GM18870 (cell line): ENCODE data around the gene ZNF407.
"Not testable (repeated sequence)": the region's sequence is repeated elsewhere in the genome, so short reads cannot be mapped to it uniquely, and the experiment has no call there.

Experiments
- ATAC-seq: cut with Tn5 transposase; IDR thresholded peaks from one replicate; pipeline ENCODE4 v1.9.1; 2021; ENCODE audit warnings: moderate library complexity; ENCODE audit not compliant: unreplicated experiment

The ZNF407 gene

DNA sequence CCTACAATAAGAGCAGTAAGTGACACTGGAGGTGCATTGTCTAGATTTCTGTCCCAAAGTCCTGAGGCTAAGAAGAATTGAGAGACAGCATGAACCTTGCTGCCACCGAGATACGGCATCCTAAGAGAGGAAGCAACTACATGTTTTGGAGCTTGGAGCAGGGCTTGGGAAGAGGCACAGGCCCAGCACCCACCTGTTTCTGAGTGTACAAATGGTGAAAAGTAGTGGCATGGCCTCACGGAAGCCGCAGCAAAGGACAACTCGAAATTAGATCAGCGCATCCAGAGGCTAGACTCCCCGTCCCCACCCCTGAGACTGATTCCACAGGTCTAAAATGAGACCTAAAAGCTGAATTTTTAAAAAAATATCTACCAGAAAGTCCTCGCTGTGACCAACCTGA, 483.8 kb downstream of the ZNF407 start:
- no peak for ATAC-seq

DNA sequence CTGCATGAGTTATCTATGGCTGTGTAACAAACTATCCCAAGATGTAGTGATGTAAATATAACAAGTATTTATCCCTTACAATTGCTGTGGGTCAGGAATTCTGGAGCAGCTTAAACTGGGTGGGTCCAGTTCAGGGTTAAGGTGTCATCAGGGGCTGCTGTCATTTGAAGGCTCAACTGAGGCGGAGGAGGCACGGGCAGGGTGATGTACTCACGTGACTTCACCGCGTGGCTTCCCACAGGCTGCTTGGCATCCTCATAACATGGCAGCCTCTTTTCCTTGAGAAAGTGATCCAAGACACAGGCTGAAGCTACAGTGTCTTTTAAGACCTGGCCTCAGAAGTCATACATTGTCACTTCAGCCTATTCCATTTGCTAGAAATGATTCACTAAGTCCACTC, 485.5 kb downstream of the ZNF407 start:
- ATAC-seq, result no peak

DNA sequence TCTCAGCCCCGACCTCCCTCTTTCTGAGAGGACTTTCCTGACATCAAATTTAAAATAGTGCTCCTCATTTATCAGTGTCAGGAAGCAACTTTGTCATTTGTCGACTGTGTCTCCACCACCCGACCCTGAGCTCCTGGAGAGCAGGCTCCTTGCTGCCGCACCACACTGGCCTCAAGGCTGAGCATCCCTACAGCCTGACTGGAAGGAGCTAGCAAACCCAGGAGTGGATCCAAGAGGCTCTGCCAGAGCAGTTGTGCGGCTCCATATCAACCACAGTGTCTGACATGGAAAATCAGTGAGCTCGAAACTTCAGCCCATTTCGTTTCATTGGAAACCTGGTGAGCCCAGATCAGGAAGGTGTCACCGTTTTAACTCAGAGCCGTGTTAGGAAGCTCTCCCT, 486.1 kb downstream of the ZNF407 start:
- ATAC-seq, result no peak

DNA sequence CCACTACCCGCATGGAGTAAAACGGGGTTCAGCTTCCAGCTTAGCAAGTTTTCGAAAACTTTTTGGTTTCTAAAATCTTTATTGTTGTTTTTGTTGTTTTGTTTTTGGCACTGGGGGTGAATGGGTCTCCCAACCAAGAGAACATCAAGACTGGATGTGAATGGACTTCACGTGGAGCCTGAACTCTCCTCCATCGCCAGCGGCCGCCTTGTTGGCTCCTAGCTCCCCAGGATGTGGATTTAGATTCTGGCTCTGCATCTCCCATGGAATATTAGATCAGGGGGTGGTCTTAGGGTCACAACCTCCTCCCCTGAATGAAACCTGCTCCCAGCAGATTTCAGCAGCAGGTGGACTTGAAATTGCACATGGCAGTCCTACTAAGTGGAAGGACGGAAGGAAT, 488.0 kb downstream of the ZNF407 start:
- not testable (repeated sequence) for ATAC-seq

DNA sequence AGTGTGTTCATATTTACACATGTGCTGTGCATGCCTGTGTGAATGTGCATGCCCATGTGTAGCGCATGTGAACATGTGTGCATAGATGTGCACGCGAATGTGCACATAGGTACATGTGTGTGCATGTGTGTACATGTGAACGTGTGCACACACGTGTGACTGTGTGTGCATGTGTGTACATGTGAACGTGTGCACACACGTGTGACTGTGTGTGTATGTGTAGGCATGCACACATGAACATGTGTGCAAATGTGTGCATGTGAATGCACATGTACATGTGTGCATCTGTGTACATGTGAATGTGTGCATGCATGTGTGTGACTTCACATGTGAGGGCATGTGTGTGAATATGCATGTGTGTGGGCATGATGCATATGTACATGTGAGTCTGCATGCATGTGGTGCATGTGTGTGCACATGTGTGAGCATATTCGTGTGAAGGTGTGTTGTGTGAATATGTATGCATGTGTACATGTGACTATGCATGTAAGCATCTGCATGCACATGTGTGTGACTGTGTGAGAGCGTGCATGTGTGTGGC, 488.9 kb downstream of the ZNF407 start:
- no peak for ATAC-seq

DNA sequence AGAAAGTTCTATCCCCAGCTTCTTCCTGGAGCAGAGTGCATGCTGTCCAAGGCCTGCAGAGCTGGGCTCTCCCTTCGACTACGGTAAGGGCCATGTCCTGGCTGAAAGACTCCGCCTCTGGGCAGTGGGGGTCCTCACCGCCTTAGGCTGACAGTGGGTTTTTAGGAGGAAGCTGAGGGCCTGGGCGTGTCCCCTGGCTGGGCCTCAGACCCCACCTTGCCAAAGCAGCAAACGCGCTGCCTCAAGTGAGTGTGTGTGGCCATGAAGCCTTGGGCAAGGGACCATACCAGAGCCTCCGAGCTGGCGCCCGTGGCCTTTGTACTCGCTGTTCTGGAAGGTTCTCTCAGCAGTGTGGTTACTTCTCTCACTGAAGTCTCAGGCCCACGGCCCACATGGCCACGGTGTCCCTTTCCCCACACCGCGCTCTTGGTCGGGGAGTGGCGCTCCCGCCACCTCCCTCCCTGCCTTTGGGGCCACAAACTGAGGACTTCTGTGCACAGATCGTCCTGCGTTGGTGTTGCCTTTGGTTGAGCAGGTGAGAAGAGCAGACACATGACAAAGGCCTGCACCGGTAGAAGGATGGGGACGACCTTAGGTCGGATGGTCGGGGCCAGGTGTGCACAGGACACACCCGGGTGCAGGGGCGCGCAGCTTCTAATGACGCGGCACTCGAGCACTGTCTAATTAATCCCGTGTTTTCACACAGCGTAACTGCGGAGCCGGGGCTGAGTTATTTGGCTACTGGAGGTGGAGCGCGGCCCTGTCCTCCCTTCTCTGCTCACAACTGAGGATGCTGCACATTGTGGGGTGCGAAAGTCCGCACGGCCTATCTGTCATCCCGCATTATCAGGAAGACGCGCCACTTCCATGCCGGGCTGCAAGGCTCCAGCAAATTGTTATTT, 489.7 kb downstream of the ZNF407 start:
- ATAC-seq, result no peak

DNA sequence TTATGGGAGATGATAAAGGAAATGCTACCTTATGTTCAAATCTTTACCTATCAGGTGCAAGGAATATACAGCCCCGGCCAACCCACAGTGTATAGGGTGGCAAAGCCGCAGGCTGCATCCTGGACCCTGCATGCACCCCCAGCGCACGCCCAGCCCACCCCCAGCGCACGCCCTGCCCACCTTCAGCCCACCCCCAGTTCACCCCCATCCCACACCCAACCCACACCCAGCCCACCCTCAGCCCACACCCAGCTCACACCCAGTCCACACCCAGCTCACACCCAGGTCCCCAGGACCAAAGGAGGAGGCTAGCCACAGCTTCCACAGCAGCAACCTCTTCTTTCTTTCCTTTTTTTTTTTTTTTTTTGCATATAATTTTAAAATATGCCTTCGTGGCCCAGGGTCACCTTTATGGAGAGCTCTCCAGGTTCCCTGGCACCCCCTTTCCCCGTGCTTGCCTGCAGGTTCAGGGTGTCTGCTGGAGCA, 490.4 kb downstream of the ZNF407 start:
- ATAC-seq, result no peak

DNA sequence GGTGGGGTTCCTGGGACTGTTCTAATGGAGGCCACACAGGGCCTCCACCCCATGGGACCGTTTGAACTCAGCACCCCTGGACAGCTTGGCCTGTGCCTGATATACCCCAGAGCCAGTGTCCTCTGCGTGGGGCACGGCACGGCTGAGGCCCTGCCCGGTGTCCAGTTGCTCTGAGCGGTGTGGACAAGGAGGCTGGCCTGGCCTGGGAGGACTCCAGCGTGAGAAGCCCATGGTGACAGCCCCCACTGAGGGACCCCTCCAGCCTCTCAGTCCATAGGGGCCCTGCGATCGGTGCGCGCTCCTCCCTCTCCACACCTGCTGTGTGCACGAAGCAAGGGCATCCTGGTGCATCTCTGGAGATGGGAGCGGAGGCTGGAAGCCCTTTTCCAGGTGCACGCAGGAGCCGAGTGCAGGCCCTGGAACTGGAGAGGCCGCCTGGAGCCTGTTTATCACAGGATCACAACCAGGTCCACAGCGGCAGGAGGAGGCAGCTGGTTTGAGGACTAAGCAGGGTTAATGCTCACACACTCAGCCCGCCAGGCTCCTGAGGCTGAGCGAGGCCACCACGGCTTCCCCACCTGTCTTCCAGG, 491.0 kb downstream of the ZNF407 start:
- no peak for ATAC-seq

DNA sequence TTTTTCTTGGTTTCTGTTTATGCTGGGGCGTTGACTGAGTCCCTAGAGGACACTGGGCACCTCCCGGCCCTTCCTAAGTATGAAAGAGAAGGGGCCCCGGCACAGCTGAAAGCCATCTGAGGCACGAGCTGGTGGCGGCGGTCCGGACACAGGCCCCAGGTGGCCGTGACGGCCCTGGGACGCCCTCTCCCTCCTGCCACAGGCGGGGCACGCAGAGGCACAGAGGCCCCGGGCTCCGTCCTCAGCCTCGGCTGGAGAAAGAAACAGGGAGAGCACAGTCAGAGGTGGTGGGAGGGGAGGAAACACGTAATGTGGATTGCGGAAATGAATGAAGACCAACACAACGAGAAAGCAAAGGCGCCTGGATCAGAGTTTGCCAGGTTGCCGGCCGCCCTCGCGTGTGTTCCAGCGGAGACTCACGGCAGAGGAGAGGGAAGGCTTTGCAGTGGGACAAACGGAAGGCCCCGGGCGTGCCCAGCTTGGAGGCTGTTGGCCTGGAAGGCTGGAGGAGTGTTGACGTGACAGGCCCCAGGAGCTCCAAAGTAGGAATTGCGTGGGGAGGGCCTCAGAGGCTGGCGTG, 492.2 kb downstream of the ZNF407 start:
- ATAC-seq, result no peak

DNA sequence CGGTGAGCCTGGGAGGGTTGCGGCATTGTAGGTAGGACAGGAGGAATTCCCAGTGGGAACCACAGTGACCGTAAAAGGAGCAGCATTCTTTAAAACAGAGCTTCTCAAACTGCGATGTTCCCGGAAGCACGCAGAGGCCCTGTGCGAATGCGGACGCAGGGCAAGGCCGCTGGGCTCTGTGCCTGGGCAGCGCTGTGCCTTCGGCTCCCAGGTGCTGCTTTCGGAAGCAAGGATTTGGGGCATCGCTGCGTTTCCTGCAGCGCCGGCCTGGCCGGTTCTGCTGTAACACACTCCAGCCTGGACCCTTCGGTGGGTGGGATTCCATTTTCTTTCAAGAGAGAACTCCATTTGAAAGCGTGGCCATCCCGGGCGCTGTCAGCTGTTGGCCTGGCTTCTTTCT, 492.7 kb downstream of the ZNF407 start:
- no peak for ATAC-seq

DNA sequence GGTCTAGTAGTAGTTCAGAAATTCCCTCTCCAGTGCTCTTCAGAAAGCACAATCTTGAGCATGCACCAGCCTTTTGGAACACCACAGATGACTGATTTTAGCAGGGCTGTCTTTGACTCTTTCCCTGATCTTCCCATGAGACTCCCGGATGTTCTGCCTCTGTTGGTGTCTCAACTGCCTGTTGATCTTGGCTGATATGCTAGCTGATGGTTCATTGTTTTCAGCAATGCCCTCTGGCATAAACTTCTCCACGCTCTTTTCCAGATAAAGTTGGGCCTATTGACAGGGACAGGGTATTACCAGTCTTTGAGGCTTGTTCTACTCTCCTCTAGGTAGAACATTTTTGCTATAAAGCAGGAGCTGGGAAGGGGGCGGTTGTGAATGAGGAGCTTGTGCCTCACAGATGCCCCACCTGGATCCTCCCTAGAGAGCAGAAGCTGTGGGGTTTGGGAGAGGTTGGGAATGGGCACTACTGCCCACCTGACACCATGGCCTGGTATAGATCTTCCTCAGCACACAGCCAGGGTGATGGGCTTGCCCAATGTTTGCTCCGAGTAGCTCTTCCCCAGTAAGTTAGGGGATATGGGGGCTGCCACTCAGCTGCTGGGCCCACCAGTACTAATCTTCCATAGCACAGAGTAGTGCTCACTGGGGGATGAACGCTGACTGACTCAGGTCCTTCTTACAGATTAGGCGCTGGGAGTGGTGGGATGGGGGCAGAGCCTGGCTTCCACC, 500.0 kb downstream of the ZNF407 start:
- no peak for ATAC-seq

DNA sequence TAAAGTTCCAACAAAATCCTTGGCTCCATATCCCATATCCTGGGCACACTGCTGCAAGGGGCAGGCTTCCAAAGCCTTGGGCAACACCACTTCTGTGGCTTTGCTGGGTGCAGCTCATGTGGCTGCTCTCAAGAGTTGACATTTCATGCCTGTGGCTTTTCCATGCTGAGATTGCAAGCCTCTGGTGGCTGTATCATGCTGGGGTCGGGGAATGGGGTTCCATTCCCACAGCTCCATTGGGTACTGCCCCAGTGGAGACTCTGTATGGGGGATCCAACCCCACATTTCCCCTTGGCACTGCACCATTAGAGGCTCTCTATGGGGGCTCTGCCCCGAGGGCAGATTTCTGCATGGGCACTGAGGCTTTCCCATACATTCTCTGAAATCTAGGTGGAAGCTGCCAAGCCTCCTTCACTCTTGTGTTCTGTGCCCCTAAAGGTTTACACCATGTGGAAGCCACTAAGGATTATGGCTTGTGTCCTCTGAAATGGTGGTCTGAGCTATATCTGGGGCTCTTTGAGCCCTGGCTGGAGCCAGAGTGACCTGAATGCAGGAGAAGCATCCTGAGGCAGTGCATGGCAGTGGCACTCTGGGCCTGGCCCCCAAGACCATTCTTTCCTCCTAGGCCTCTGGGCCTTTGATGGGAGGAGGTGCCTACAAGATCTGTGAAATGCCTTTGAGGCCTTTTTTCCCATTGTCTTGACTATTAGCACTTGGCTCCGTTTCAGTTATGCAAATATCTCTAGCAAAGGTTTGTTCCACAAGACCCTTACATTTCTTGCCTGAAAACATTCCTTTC, 503.4 kb downstream of the ZNF407 start:
- no peak for ATAC-seq

DNA sequence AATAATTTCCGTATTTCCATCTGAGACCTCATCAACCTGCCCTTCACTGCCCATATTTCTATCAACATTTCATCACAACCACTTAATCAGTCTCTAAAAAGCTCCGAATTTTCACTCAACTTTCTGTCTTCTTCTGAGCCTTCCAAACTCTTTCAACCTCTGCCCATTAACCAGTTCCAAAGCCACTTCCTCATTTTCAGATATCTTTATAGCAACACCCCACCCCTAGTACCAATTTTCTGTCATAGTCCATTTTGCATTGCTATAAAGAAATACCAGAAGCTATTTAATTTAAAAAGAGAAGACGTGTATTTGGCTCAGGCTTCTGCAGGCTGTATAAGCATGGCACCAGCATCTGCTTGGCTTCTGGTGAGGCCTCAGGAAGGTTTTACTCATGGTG, 504.2 kb downstream of the ZNF407 start:
- no peak for ATAC-seq

DNA sequence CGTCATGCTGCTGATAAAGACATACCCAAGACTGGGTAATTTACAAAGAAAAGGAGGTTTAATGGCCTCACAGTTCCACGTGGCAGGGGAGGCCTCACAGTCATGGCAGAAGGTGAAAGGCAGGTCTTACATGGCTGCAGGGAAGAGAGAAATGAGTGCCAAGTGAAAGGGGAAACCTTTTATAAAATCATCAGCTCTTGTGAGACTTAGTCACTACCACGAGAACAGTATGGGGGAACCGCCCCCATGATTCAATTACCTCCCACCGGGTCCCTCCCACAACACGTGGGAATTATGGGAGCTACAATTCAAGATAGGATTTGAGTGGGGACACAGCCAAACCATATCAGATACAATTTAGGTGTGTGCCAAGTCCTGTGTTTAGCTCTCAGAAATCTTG, 506.4 kb downstream of the ZNF407 start:
- not testable (repeated sequence) for ATAC-seq

DNA sequence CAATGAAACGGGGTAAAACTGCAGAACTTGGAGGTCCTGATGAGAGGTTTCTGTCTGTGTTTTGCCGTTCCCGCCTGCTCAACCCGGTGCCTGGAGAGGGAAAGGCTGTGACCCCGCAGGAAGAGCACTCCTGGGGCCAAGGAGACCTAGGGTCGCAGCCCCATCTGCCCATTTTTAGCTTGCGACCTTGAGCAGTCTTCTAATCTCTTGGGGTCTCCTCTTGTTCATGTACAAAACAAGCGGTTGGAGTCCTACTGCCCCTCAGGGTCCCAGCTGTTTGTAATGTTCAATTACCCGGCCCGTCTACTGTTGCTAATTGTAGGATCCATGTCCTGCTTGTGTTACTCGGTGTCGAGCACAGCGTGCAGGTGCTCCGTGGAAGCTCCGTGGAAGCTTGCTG, 506.8 kb downstream of the ZNF407 start:
- ATAC-seq, result no peak

DNA sequence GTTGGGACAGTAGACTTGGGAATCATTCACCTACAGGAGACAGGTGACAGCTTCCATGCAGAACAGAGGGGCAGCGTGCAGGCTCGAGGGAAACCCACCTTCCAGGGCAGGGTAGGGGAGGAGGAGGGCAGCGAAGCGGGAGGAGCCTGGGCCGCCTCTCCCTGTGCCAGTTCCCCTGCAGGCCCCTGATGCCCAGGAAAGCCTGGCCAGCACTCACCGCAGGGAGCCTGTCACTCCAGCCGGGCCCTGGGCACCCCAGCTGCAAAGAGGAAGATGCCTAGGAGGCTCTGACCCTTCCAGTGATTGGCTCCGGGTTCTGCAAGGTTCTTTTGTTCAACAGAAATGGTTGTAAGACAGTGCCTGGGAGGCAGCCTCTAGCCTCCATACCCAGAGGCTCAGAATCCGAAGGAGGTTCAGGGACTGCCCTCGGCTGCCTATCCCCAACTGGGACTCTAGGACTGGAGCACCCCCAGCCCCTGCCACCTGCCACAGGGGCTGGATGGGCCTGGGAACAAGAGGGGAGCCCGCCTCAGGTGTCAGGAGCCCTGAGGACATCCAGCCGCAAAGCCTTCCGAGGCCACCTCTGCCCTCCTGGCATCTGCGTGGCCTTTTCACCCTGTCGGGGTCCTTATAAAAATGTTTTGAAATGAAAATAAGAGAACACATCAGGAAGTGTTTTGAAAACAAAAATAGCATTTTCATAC, 508.0 kb downstream of the ZNF407 start:
- no peak for ATAC-seq

DNA sequence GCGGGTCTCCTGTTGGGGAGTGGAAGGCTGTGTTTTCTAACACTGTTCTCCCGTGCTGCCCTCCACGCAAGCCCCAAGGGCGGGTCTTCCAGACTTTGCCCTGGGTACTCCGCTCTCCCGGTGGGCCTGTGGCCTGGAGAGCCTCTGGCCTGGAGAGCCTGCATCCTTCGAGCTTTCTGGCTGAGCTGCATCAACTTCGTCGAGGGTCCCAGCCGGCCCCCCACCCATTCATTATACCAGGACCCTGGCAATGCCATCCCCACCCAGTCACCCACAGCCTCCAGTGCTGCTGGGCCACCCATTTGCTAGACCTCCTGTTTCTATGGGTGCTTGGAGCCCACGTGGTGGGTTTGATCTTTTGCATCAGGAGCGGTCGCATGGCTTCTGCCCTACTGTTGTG, 509.1 kb downstream of the ZNF407 start:
- no peak for ATAC-seq

DNA sequence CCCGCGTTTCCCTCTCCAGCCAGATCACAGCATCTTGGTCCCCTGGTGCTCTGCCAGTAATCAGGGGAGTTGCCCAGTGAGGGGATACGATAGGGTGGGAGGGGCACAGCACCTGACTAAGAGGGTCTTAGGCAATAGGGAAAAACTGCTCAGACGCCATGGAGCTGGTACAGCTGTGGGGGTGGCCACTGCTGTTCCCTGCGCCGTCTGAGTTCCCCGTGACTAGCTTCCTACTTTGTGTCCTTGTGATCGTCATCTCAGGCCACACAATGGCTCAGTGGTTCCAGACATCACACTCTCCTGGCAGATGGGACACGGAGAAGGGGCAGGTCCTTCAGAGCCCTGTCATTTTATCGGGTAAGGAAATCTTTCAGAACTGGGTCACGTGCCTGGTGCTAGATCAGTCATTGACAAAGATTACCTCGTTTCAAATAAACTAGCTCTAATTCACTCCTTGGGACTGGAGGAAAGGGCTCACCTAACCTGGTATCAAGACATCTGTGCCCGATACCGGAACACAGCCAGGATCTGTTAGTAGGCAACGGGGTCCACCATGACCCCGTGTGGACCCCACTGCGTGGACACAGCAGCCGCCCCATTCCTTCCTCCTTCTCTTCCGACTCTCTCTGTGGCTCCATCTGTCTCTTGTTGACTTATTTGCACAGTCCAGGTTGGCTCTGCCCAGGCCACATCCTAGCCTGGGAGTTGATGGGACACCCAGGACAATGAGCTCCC, 509.7 kb downstream of the ZNF407 start:
- ATAC-seq, result no peak

DNA sequence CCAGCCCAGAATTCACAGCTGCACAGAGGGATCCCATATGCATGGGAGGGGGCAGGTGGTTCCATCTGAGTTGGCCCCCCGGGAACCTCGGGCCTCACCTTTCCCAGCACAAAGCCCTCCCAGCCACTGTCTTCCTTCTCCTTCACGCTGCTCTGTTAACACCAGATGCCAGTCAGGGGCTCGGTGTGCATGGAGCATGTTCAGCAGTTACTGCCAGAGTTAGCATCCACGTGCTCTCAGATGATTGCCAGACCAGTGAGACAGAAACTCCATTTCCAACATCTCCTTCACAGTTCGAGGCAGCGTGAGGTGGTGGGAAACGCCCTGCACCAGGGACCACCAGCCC, 510.2 kb downstream of the ZNF407 start:
- no peak for ATAC-seq
